HG03354 (cell line): ENCODE data around the gene LFNG.

Experiments used
- ATAC-seq: cut with Tn5 transposase; IDR thresholded peaks from one replicate; pipeline ENCODE4 v1.9.1; 2021; ENCODE audit warnings: mild to moderate bottlenecking; ENCODE audit not compliant: unreplicated experiment, poor library complexity, severe bottlenecking

Gene LFNG

GRCh38 chr7:2564970-2565540 is 45.5 kb downstream of the LFNG start:
- ATAC-seq: no peak

- no peak for ATAC-seq
Measured at GRCh38 chr7:2566348-2566889, 46.8 kb downstream of the LFNG start.

GRCh38 chr7:2566890-2567678 is 47.5 kb downstream of the LFNG start:
- no peak for ATAC-seq

GRCh38 chr7:2567679-2568278 is 48.2 kb downstream of the LFNG start:
- no peak for ATAC-seq

GRCh38 chr7:2568521-2569223 is 49.1 kb downstream of the LFNG start:
- no peak for ATAC-seq

GRCh38 chr7:2569421-2569820 is 49.8 kb downstream of the LFNG start:
- ATAC-seq: no peak

- ATAC-seq: no peak
Measured at GRCh38 chr7:2570021-2570420, 50.4 kb downstream of the LFNG start.

- no peak for ATAC-seq
Measured at GRCh38 chr7:2571409-2571808, 51.8 kb downstream of the LFNG start.

GRCh38 chr7:2572101-2572842 is 52.7 kb downstream of the LFNG start:
- ATAC-seq: no peak

GRCh38 chr7:2573761-2574160 is 54.2 kb downstream of the LFNG start:
- ATAC-seq: no peak

- no peak for ATAC-seq
Measured at GRCh38 chr7:2575046-2575732, 55.6 kb downstream of the LFNG start.

- ATAC-seq: no peak
Measured at GRCh38 chr7:2575733-2576340, 56.3 kb downstream of the LFNG start.

GRCh38 chr7:2576742-2577491 is 57.3 kb downstream of the LFNG start:
- ATAC-seq: no peak
